Left lung (tissue), 14 donors: Measurements from ENCODE around the gene RASSF4. TPM values are rescaled to one million over a fixed set of nuclear protein-coding genes. Genes with fewer than 3 reads are reported as not detected.
A peak's percentile ranks its signal among the peaks of the same experiment; 100 is the strongest.

Experiments
- ATAC-seq: fragments of 200-7000 bp; cut with Tn5 transposase; one replicate; pipeline ENCODE4 v1.9.1; 2020; ENCODE audit warnings: moderate library complexity
- DNase-seq, 4 donors: peaks; one replicate each; pipeline ENCODE4 v3.0.0-alpha.2; 2013 to 2020
- H3K27ac ChIP-seq, 2 donors: fragments of 200-600 bp; sonication (generic) in 1 of 2; one replicate each; pipeline versions ENCODE4 v1.5.0 to v1.8.0; 2020 to 2021
- H3K27me3 ChIP-seq, 2 donors: fragments of 200-600 bp; sonication (generic) in 1 of 2; one replicate each; pipeline versions ENCODE4 v1.5.0 to v1.8.0; 2020 to 2021
- H3K36me3 ChIP-seq, 2 donors: fragments of 200-600 bp; sonication (generic) in 1 of 2; one replicate each; pipeline versions ENCODE4 v1.5.0 to v1.8.0; 2020 to 2021
- H3K4me1 ChIP-seq, 2 donors: fragments of 200-600 bp; one replicate each; pipeline ENCODE4 v1.8.0; 2021
- H3K4me3 ChIP-seq, 2 donors: fragments of 200-600 bp; sonication (generic) in 1 of 2; one replicate each; pipeline versions ENCODE4 v1.5.0 to v1.8.0; 2020 to 2021; ENCODE audit warnings: mild to moderate bottlenecking in 1 of 2
- H3K9me3 ChIP-seq, 2 donors: fragments of 200-600 bp; sonication (generic) in 1 of 2; one replicate each; pipeline versions ENCODE4 v1.5.0 to v1.8.0; 2020 to 2021
- intact Hi-C, 2 donors: fragments of 100-400 bp; cut with DNase I; formaldehyde crosslinking; loops; one replicate each; pipeline versions ENCODE4 v1.11.2 to v1.14.2; 2022
- long read RNA-seq, 12 donors: library from polyadenylated mRNA in 2 of 12; unstranded in 2 of 12; transcript quantifications; one replicate each; pipeline ENCODE4 v2.0.0 and lab custom pipeline, GENCODE V29; 2019 to 2026
- polyA plus RNA-seq, 6 donors: library from polyadenylated mRNA; unstranded; fragments of 120-200 nt; gene quantifications; one replicate each; pipeline ENCODE4 v1.2.1, GENCODE V29; 2013; ENCODE audit not compliant: insufficient read length in 6 of 6
- total RNA-seq, 2 donors: library from RNA; stranded (reverse); fragmentation: NEBNext Ultra II Directional; extraction: Animal tissue kit (Norgen Biotek cat#: 25700); gene quantifications; one replicate each; pipeline ENCODE4 v1.2.1, GENCODE V29; 2021
- TF ChIP-seq, protein P1 (sequence below), 2 donors: fragments of 200-600 bp; sonication (generic) in 1 of 2; IDR thresholded peaks; one replicate each; pipeline versions ENCODE4 v1.5.0 to v1.8.0; 2021; ENCODE audit warnings: antibody characterized with exemption in 2 of 2
- donor health status: DM: no; HTN: yes; CAD: no.
- donor health status: DM: no; HTN: no; CAD: no.

RASSF4 gene, protein sequence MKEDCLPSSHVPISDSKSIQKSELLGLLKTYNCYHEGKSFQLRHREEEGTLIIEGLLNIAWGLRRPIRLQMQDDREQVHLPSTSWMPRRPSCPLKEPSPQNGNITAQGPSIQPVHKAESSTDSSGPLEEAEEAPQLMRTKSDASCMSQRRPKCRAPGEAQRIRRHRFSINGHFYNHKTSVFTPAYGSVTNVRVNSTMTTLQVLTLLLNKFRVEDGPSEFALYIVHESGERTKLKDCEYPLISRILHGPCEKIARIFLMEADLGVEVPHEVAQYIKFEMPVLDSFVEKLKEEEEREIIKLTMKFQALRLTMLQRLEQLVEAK
- total RNA-seq (10 to 100 TPM; 52.2 to 54.7 TPM), polyA plus RNA-seq (10 to 100 TPM; 17.1 to 24.0 (median 19.4) TPM)
- long read RNA-seq, donor 1, transcript RASSF4-201 (11 exons, 3,641 nt) = major isoform, 6 of 16 reads
- long read RNA-seq, donor 1, partial matches to known transcripts = 9 of 16 reads
- long read RNA-seq, donor 1, other reads (novel, unspliced or antisense) = 0 of 16 reads
- long read RNA-seq, donor 2, partial matches to known transcripts = 7 of 8 reads
- long read RNA-seq, donor 2, other reads (novel, unspliced or antisense) = 0 of 8 reads
- long read RNA-seq, donor 3, full-length matches to known transcripts = 4 of 4 reads
- long read RNA-seq, donor 3, partial matches to known transcripts = 0 of 4 reads
- long read RNA-seq, donor 3, other reads (novel, unspliced or antisense) = 0 of 4 reads
- long read RNA-seq, donor 4, full-length matches to known transcripts = 9 of 36 reads
- long read RNA-seq, donor 4, partial matches to known transcripts = 13 of 36 reads
- long read RNA-seq, donor 4, other reads (novel, unspliced or antisense) = 14 of 36 reads
- long read RNA-seq, donor 5, partial matches to known transcripts = 11 of 13 reads
- long read RNA-seq, donor 5, other reads (novel, unspliced or antisense) = 0 of 13 reads
- long read RNA-seq, donor 6, partial matches to known transcripts = 5 of 9 reads
- long read RNA-seq, donor 6, other reads (novel, unspliced or antisense) = 0 of 9 reads
- long read RNA-seq, donor 7, full-length matches to known transcripts = 2 of 2 reads
- long read RNA-seq, donor 7, partial matches to known transcripts = 0 of 2 reads
- long read RNA-seq, donor 7, other reads (novel, unspliced or antisense) = 0 of 2 reads
- long read RNA-seq, donor 8, partial matches to known transcripts = 0 of 1 reads
- long read RNA-seq, donor 8, other reads (novel, unspliced or antisense) = 0 of 1 reads
- long read RNA-seq, donor 9 = 0 reads
- long read RNA-seq, donor 10, transcript RASSF4-201 (11 exons, 3,641 nt) = major isoform, 14 of 46 reads
- long read RNA-seq, donor 10, partial matches to known transcripts = 24 of 46 reads
- long read RNA-seq, donor 10, other reads (novel, unspliced or antisense) = 8 of 46 reads
- long read RNA-seq, donor 11, full-length matches to known transcripts = 19 of 19 reads
- long read RNA-seq, donor 11, partial matches to known transcripts = 0 of 19 reads
- long read RNA-seq, donor 11, other reads (novel, unspliced or antisense) = 0 of 19 reads
- long read RNA-seq, donor 12, partial matches to known transcripts = 0 of 1 reads
- long read RNA-seq, donor 12, other reads (novel, unspliced or antisense) = 0 of 1 reads

DNA sequence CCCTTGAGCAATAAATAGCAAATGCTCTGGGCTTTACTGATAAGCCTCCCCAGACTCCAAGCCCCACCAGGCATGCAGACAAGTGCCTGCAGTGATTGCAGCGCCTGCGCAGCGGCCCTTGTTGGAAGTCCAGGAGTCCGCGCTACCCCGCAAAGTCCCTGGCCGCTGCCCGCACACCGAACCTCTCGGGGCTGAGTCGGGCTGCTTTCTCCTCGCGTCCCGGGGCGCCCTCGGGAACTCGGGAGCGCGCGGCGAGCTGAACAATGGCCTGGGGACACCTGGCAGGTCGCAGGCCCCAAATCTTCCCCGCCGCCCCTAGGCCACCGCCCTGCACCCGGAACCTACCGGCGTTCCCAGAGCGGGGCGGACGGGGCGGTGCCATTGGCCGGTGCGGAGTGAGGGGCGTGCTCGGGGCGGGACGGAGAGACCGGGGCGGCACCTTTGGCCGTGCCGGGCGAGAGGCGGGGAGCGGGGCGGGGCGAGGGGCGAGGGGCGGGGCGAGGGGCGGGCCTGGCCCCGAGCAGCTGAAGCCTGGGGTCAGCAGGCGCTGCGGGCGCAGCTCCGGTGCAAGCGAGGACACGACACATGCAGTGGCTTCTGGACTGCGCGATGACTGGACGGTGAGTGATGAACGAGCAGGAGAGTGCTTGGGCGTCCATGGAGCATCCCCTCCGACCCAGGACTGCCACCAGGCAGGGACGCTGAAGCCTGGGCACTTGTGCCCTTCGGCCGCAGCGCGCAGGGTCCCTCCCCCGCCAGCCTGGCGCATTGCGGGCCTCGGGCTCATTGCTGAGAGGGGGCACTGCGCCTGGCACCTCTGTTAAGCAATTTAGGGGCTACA lies at the start of gene RASSF4:
Gene RASSF4, plus strand, starts transcription at position 556 of the 841 bp plus-strand sequence. CDS start 10,401 bp downstream, outside the sequence.
- Histone ChIP-seq H3K27me3 (no peaks in the 10 kb centered on the region), H3K4me3 (peak within 1 kb of the TSS; percentile 54 to 75), H3K27ac (peak within 1 kb of the TSS; percentile 84 to 92), H3K9me3 (no peaks in the 10 kb centered on the region), H3K4me1 (peaks cover 29 to 65% of the 10 kb centered on the region in 2 donors), H3K36me3 (peaks cover 0 to 7% of the 10 kb centered on the region in 2 donors)
- intact Hi-C loops = no loop called here
- TF ChIP-seq, protein P1, sequence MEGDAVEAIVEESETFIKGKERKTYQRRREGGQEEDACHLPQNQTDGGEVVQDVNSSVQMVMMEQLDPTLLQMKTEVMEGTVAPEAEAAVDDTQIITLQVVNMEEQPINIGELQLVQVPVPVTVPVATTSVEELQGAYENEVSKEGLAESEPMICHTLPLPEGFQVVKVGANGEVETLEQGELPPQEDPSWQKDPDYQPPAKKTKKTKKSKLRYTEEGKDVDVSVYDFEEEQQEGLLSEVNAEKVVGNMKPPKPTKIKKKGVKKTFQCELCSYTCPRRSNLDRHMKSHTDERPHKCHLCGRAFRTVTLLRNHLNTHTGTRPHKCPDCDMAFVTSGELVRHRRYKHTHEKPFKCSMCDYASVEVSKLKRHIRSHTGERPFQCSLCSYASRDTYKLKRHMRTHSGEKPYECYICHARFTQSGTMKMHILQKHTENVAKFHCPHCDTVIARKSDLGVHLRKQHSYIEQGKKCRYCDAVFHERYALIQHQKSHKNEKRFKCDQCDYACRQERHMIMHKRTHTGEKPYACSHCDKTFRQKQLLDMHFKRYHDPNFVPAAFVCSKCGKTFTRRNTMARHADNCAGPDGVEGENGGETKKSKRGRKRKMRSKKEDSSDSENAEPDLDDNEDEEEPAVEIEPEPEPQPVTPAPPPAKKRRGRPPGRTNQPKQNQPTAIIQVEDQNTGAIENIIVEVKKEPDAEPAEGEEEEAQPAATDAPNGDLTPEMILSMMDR (IDR thresholded peaks at IDR 0.05) = no peak
- ATAC-seq (peak; percentile 93), DNase-seq (peak; percentile 71 to 99 (median 92))

DNA sequence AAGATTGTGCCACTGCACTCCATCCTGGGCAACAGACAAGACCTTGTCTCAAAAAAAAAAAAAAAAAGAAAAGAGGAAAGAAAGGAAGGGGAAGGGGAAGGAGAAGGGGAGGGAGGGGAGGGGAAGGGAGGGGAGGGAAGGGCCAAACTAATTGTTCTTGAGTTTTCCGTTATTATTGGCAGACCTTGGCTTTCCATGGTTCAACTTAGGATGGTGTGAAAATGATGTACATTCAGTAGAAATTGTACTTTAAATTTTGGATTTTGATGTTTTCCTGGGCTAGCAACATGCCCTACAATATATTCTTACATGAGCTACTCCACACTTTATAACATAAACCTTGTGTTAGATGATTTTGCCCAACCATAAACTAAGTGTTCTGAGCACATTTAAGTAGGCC lies 49.7 kb upstream of the RASSF4 start:
- no peaks in the 10 kb centered on the region for H3K9me3 ChIP-seq
- TF ChIP-seq, protein P1 (IDR thresholded peaks at IDR 0.05) = no peak
- no peaks in the 10 kb centered on the region for H3K27me3 ChIP-seq
- peaks cover 3 to 34% of the 10 kb centered on the region in 2 donors for H3K4me1 ChIP-seq
- ATAC-seq (no peak), DNase-seq (no peak)
- H3K27ac ChIP-seq = no peak overlapping the region
- H3K4me3 ChIP-seq = no peak overlapping the region
- intact Hi-C loops = no loop called here
- no peaks in the 10 kb centered on the region for H3K36me3 ChIP-seq

DNA sequence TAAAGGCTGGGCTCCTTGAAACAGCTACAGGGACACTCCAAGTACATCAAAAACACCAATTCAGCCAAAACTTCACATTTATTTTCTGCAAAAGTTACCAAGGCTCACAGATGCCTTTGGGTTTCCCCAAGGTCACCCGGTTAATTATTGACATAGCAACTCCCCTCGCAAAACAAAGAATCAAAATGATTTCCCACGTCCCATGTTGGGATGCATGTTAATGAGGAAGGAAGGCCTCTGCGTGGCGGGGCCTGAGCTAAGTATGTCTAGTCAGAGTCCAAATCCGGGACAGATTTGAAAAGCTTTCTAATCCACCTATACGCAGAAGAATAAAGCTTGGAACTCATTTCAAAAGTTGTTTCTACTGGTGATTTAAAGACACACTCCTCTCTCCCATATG lies 49.0 kb upstream of the RASSF4 start:
- Histone ChIP-seq H3K4me1 (peaks cover 3 to 39% of the 10 kb centered on the region in 2 donors), H3K27me3 (no peaks in the 10 kb centered on the region), H3K9me3 (no peaks in the 10 kb centered on the region), H3K4me3 (no peak overlapping the region), H3K27ac (no peak overlapping the region), H3K36me3 (no peaks in the 10 kb centered on the region)
- no peak for DNase-seq
- intact Hi-C loops = no loop called here
- TF ChIP-seq, protein P1 (IDR thresholded peaks at IDR 0.05) = no peak
- ATAC-seq = no peak

DNA sequence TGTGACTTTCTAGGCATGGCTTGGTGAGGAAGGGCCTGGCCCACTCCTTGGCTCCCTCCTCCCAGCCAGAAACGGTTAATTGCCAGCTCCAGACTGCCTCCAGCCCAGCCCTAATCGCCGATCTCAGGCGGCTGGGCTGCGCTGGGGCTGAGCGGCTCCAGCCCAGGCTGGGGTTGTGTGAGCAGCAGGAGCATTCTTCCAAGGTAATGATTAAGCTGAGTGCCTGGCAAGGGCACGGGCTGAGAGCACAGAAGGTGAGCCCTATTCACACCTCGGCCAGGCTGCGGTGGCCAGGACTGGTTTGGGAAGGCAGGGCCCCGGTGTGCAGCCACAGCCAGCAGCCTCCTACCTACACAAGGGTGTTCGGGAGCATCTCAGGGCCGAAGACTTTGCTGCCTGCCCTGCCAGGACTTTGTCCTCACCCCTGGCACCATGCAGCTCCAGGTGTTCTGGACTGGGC lies 48.5 kb upstream of the RASSF4 start, which contains the start of gene TMEM72:
Gene TMEM72, plus strand, starts transcription at position 257 of the 460 bp plus-strand sequence. Its CDS starts 176 bp downstream, at position 433.
- Histone ChIP-seq H3K4me1 (peaks cover 3 to 39% of the 10 kb centered on the region in 2 donors), H3K27me3 (no peaks in the 10 kb centered on the region), H3K27ac (no peak within 1 kb of the TSS), H3K4me3 (no peak within 1 kb of the TSS), H3K36me3 (no peaks in the 10 kb centered on the region), H3K9me3 (no peaks in the 10 kb centered on the region)
- intact Hi-C loops = no loop called here
- DNase-seq (peak; percentile 32 to 85 (median 76)), ATAC-seq (peak; percentile 96)
- TF ChIP-seq, protein P1 (IDR thresholded peaks at IDR 0.05) = no peak
